ENCODE measurements around the gene MTFMT.
"Not testable (repeated sequence)": the region's sequence is repeated elsewhere in the genome, so short reads cannot be mapped to it uniquely, and the experiment has no call there.

MTFMT gene

GRCh38 chr15:65028921-65029735 is at the start of gene MTFMT:
Gene MTFMT, minus strand, starts transcription at chr15:65029639. Its CDS starts 26 bp downstream, at chr15:65029613.
- DNase-seq, result peak; percentile 49 to 74

GRCh38 chr15:65077981-65078352 is 48.5 kb upstream of the MTFMT start:
- DNase-seq, result no peak

GRCh38 chr15:65077291-65077980 is 48.0 kb upstream of the MTFMT start:
- DNase-seq, result no peak

- no peak for DNase-seq
Observed at GRCh38 chr15:65076486-65077290, 47.2 kb upstream of the MTFMT start, which contains the start of gene KBTBD13. Gene KBTBD13, plus strand, starts transcription at chr15:65076746. Its CDS starts 70 bp downstream, at chr15:65076816.

- not testable (repeated sequence) for DNase-seq
Observed at GRCh38 chr15:65075607-65076395, 46.4 kb upstream of the MTFMT start.

DNA sequence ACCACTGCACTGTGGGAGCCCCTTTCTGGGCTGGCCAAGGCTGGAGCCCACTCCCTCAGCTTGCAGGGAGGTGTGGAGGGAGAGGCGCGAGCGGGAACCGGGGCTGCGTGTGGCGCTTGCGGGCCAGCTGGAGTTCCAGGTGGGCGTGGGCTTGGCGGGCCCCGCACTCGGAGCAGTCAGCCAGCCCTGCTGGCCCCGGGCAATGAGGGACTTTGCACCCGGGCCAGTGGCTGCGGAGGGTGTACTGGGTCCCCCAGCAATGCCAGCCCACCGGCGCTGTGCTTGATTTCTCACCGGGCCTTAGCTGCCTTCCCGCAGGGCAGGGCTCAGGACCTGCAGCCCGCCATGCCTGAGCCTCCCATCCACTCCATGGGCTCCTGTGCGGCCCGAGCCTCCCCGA is 45.5 kb upstream of the MTFMT start:
- DNase-seq, result not testable (repeated sequence)

GRCh38 chr15:65072617-65073016 is 43.2 kb upstream of the MTFMT start:
- DNase-seq, result no peak

GRCh38 chr15:65072027-65072426 is 42.6 kb upstream of the MTFMT start:
- no peak for DNase-seq

GRCh38 chr15:65071381-65071811 is 42.0 kb upstream of the MTFMT start:
- DNase-seq, result no peak

GRCh38 chr15:65069779-65070546 is 40.5 kb upstream of the MTFMT start:
- no peak for DNase-seq

DNA sequence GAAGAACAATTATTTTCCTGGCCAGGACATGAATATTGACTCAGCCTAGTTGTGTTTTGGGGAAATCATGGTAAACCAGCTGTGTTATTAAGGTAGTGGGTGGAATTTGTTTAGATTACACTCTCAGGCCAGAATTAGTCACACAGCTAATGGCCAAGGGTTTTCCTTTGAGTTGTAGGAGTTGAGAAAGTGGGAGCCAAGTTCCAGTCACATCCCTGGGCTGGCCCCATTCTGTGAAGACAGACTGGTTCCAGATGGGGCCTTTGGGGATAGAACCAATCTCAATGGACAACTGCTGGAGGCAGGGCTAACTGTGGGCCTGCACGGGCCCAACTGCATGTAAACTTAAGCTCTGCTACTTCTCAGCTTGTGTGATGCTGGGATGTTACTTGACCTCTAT is 39.7 kb upstream of the MTFMT start:
- DNase-seq, result no peak

DNA sequence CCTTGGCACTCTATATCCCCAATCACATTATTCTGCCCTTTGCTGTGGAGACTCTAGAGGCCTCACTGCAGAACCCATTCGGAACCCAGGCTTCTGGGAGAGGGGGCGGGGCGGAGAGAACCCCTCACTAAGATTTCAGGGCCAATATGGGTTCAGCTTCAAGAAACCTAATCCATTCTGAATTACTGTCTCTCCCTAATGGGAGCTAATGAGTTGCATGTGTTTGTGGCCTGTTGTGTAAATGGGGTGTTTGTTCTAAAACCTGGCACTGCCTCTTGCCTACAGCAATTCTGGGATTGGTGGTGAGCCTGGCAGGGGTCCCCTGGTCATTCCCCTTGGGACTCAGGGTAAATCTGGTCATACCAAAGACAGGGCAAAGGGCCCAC is 39.0 kb upstream of the MTFMT start:
- no peak for DNase-seq

DNA sequence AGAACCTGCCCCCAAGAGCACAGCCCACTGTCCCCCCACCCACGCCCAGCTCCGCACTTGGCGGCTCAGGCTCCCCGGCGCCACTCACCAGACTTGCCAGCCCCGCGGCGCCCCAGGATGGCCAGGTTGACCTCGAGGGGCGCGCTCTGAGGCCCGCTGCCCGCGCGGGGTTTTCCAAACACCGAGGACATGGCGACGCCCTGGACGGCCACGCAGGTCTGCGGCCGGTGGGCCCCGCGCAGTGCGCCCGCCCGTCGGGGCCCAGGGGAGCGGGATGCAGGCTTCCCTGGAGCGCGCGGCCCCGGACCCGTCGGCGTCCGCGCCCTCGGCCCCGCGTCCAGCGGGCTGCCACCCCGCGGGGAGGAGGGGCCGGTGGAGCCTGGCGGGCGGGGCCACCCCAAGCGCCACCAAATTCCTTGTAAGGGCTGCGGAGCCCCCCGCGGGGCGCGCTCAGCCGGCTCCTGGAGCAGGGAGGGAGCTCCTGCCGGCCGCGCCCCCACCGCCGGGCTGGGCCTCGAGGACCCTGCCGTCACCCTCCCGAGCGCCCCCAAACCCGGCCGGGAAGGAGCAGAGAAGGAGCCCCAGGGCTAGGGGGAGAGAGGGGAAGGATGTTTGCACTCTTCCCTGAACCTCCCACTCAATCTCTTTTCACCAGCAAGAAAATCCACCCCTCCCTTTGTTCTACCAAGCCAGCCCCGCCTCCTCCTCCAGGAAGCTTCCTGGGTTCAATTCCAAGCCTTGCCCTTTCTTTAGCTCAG is 38.4 kb upstream of the MTFMT start, which contains the start of gene RASL12:
Gene RASL12, minus strand, starts transcription at position 347 of the 758 bp plus-strand sequence. Its CDS starts 156 bp downstream, at position 191.
- DNase-seq, result no peak

DNA sequence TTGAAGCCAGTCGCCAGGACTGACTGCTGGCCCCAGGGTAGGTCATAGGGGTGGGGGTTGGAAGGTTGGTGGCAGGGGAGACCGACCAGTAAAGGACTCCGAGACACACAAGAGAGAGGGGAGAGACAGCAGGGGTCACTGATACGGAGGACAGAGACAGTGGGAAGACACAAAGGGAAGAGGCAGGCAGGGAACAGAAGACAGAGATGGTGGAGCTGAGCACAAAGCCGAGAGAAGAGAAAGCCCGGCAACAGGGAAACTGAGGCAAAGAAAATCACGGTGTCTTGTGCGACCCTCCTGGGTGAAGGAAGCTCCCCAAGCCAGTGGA is 37.8 kb upstream of the MTFMT start:
- DNase-seq, result no peak

DNA sequence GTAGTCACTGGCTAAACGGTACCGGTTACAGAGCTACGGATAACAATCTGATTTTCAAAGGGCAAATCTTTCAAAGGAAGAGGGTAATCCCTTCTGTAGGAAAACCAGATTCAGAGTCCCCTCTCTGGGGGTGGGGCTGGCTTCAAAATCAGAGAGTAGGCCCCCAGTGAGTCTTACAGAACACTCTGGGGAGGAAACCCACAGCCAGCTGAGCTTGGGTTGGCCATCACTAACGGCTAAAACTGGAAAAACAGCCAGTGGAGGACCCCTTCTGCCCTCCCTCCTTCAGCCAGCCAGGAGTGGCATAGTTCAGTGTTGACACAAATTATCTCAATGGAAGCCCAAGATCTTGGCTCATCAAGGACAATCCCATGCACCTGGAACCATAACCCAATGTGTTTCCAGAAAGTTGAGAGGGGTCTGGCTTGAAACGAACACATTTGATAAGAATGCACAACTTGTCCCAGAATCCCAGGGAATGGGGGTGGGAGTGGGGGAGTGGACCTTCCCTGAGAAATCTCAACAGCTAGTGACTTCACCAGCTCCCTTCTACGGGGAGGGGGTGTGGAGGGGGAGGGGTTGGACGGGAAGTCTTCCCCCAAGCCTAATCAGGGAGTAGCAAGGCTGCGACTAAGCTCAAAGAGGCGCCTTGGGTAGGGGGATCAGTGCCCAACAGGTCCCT is 37.3 kb upstream of the MTFMT start:
- DNase-seq, result no peak

DNA sequence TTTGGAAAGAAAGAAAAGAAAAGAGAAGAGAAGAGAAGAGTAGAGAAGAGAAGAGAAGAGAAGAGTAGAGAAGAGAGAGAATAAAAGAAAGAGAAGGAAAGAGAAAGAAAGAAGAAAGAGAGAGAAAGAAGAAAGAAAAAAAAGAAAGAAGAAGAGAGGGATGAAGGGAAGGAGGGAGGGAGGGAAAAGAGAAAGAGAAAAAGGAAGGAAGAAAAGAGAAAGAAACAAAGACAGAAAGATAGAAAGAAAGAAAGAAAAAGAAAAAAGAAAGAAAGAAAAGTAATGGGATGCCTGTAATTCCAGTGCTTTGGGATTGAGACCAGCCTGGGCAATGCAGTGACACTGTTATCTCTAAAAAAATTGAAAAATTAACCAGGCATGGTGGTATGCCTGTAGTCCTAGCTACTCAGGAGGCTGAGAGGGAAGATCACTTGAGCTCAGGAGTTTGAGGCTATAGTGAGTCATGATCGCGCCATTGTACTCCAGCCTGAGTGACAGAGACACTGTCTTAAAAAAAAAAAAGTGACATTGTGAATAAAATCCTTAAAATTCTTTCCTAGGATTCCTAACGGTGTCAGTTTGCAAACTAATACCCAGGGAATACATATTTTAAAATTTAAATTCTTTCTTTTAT is 36.7 kb upstream of the MTFMT start:
- no peak for DNase-seq

GRCh38 chr15:65062726-65063125 is 33.3 kb upstream of the MTFMT start:
- DNase-seq, result no peak

GRCh38 chr15:65062061-65062460 is 32.6 kb upstream of the MTFMT start:
- DNase-seq, result no peak

- DNase-seq, result no peak
Observed at GRCh38 chr15:65060641-65061397, 31.4 kb upstream of the MTFMT start.

All from NCI-H1930 (cell line).